ENCODE measurements around the gene ATG16L1. TPM values are rescaled to one million over a fixed set of nuclear protein-coding genes. Genes with fewer than 3 reads are reported as not detected.

ATG16L1 gene
- total RNA-seq, 2 experiments from 2014 or later = 31.8 to 44.9 TPM

DNA sequence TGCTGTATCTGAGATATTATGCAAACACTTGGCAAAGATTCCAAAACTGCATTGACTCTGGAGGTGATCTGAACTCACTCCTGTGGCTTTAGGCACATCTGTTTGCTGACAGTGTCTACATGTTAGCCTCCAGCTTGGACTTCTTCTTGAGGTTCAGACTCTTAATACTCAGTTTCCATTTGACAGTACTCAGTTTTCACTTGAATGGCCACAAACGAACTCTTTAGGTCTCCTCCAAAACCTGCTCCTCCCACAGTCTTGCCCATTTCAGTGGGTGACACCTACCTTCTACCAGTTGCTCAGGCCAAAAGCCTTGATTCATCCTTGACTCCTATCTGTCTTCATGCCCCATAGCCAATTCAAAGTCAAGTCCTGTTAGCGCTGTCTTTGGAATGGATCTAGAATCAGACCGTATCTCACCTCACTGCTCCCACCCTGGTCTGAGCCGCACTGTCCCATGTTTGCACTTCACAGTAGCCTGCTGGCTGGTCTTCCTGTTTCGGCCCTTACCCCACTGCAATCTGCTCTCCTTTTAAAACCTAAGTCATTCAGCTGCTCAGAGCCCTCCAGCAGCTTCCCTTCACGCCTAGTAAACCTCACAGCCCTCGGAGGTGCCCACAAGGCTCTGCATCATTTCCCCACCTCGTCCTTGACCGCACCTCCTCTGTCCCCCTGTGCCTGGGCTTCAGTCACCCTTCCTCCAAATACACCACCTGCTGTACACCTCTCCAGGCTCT is 10.5 kb downstream of the ATG16L1 start:
- H3K27ac ChIP-seq (ENCODE audit: low read depth, low read length, poor library complexity, severe bottlenecking) = no peak overlapping the region
- H3K79me2 ChIP-seq (ENCODE audit: insufficient read depth, low read depth, low read length) = peaks cover 8% of the 10 kb centered on the region; the same call in 1 of the 2 replicates
- peaks cover under 1% of the 10 kb centered on the region for H3K4me1 ChIP-seq (ENCODE audit: insufficient read depth, low read length, poor library complexity, severe bottlenecking)
- no peak for DNase-seq (ENCODE audit: low spot score)
- BruUV-seq (replicated peaks) = no TSS peak
- POLR2A ChIA-PET = interaction anchor here (0.5 to 0.6 kb wide), 2 partner anchors 17 to 544 kb away, joined by 3 read pairs; no protein-coding TSS in a partner anchor
- H3K9me3 ChIP-seq (ENCODE audit: low read length) = no peaks in the 10 kb centered on the region
- H3K4me3 ChIP-seq (ENCODE audit: low read depth, low read length, poor library complexity, severe bottlenecking) = no peak overlapping the region
- no peak overlapping the region for H2AFZ ChIP-seq (ENCODE audit: low read length)
- intact Hi-C loops (cut with micrococcal nuclease; ENCODE audit: unreplicated experiment) = no loop called here
- H3K36me3 ChIP-seq (ENCODE audit: insufficient read depth, low read length) = peaks cover 98% of the 10 kb centered on the region
- no peaks in the 10 kb centered on the region for H4K20me1 ChIP-seq (ENCODE audit: insufficient read depth, low read length)
- TF ChIP-seq, protein P1, sequence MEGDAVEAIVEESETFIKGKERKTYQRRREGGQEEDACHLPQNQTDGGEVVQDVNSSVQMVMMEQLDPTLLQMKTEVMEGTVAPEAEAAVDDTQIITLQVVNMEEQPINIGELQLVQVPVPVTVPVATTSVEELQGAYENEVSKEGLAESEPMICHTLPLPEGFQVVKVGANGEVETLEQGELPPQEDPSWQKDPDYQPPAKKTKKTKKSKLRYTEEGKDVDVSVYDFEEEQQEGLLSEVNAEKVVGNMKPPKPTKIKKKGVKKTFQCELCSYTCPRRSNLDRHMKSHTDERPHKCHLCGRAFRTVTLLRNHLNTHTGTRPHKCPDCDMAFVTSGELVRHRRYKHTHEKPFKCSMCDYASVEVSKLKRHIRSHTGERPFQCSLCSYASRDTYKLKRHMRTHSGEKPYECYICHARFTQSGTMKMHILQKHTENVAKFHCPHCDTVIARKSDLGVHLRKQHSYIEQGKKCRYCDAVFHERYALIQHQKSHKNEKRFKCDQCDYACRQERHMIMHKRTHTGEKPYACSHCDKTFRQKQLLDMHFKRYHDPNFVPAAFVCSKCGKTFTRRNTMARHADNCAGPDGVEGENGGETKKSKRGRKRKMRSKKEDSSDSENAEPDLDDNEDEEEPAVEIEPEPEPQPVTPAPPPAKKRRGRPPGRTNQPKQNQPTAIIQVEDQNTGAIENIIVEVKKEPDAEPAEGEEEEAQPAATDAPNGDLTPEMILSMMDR (conservative IDR thresholded peaks at IDR 0.05; ENCODE audit: low read length) = no peak
- TF ChIP-seq EZH2phosphoT487 (IDR thresholded peaks at IDR 0.05; ENCODE audit: borderline replicate concordance, low read depth, low read length) = no peak
- CTCF ChIA-PET (ENCODE audit: unreplicated experiment) = no interaction called here
- no peaks in the 10 kb centered on the region for H3K9me2 ChIP-seq (ENCODE audit: insufficient read depth, low read length)
- no peak overlapping the region for H3K4me2 ChIP-seq (ENCODE audit: low read length)

DNA sequence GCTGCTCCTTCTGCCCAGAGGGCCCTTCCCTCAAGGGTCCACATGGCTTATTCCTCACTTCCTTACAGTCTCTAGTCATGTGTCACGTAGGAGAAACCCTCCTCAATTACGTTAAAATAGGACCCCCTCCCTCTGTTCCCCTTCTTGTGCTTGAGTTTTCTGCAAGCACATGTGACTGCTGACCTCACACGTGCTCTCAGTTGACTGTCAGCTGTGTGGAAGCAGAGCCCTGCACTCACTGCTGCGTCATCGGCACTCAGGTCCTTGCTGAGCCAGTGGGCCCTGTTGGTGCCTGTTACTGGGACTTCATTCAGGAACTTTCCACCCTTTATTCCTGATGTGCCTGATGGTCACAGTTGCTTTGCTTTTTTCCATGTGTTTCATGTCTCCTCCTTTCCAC is 11.1 kb downstream of the ATG16L1 start:
- no peaks in the 10 kb centered on the region for H3K9me3 ChIP-seq (ENCODE audit: low read length)
- H3K36me3 ChIP-seq (ENCODE audit: insufficient read depth, low read length) = peaks cover 98% of the 10 kb centered on the region
- no peak overlapping the region for H3K4me2 ChIP-seq (ENCODE audit: low read length)
- TF ChIP-seq, protein P1 (conservative IDR thresholded peaks at IDR 0.05; ENCODE audit: low read length) = no peak
- no peak for TF ChIP-seq EZH2phosphoT487 (IDR thresholded peaks at IDR 0.05; ENCODE audit: borderline replicate concordance, low read depth, low read length)
- no TSS peak for BruUV-seq (replicated peaks)
- H3K9me2 ChIP-seq (ENCODE audit: insufficient read depth, low read length) = no peaks in the 10 kb centered on the region
- peaks cover 7% of the 10 kb centered on the region for H3K4me1 ChIP-seq (ENCODE audit: insufficient read depth, low read length, poor library complexity, severe bottlenecking)
- CTCF ChIA-PET (ENCODE audit: unreplicated experiment) = no interaction called here
- 0 out of 2 replicates have a peak, but pooled peaks cover 4% of the 10 kb centered on the region for H3K79me2 ChIP-seq (ENCODE audit: insufficient read depth, low read depth, low read length)
- DNase-seq (ENCODE audit: low spot score) = no peak
- POLR2A ChIA-PET = no interaction called here
- no peak overlapping the region for H3K4me3 ChIP-seq (ENCODE audit: low read depth, low read length, poor library complexity, severe bottlenecking)
- intact Hi-C loops (cut with micrococcal nuclease; ENCODE audit: unreplicated experiment) = no loop called here
- no peak overlapping the region for H3K27ac ChIP-seq (ENCODE audit: low read depth, low read length, poor library complexity, severe bottlenecking)
- H4K20me1 ChIP-seq (ENCODE audit: insufficient read depth, low read length) = no peaks in the 10 kb centered on the region
- no peak overlapping the region for H2AFZ ChIP-seq (ENCODE audit: low read length)

DNA sequence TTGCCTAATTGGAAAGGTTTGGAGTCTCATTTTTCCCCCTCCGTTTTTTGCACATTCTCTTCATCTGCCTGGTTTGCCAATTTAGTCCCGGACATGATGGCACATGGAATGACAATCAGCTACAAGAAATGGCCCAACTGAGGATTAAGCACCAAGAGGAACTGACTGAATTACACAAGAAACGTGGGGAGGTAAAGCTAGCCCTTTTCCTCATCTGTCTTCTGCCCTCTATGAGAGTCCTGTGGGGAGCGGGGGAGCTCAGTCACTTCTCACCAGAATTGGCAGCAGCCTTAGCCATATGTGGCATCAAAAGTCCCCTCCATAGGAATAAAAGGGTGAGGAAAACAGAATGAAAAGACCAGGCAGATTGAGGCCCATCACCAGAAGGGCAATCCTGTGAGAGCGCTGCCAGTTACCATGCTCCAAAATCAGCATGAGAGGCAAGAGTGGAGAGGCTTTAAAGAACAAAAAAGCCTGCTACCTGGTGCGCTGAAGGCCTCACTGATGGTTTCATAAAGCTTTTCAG is 11.6 kb downstream of the ATG16L1 start:
- ChIA-PET CTCF (ENCODE audit: unreplicated experiment) (no interaction called here), POLR2A (interaction anchor here (0.7 kb wide), 1 partner anchor 455 kb away, joined by 3 read pairs; the partner anchor contains the start of gene UGT1A4)
- Histone ChIP-seq H3K4me1 (ENCODE audit: insufficient read depth, low read length, poor library complexity, severe bottlenecking) (peaks cover 12% of the 10 kb centered on the region), H2AFZ (ENCODE audit: low read length) (no peak overlapping the region), H3K36me3 (ENCODE audit: insufficient read depth, low read length) (peaks cover 99% of the 10 kb centered on the region), H3K9me2 (ENCODE audit: insufficient read depth, low read length) (no peaks in the 10 kb centered on the region), H3K4me3 (ENCODE audit: low read depth, low read length, poor library complexity, severe bottlenecking) (no peak overlapping the region), H3K27ac (ENCODE audit: low read depth, low read length, poor library complexity, severe bottlenecking) (no peak overlapping the region), H3K79me2 (ENCODE audit: insufficient read depth, low read depth, low read length) (0 out of 2 replicates have a peak, but pooled peaks cover 4% of the 10 kb centered on the region), H3K9me3 (ENCODE audit: low read length) (no peaks in the 10 kb centered on the region), H3K4me2 (ENCODE audit: low read length) (no peak overlapping the region), H4K20me1 (ENCODE audit: insufficient read depth, low read length) (no peaks in the 10 kb centered on the region)
- no peak for DNase-seq (ENCODE audit: low spot score)
- intact Hi-C loops (cut with micrococcal nuclease; ENCODE audit: unreplicated experiment) = no loop called here
- TF ChIP-seq EZH2phosphoT487 (IDR thresholded peaks at IDR 0.05; ENCODE audit: borderline replicate concordance, low read depth, low read length) = no peak
- TF ChIP-seq, protein P1 (conservative IDR thresholded peaks at IDR 0.05; ENCODE audit: low read length) = no peak
- BruUV-seq (replicated peaks) = no TSS peak
